ENCODE results near the gene CEP68.

CEP68 gene

GRCh38 chr2:65112633-65113032 is 56.4 kb downstream of the CEP68 start:
- no peaks in the 10 kb centered on the region for H3K9me2 ChIP-seq (replicated peaks; ENCODE audit: low read depth, low read length)
- no peak overlapping the region for H2AFZ ChIP-seq (ENCODE audit: low read length)
- H3F3A ChIP-seq (ENCODE audit: low read depth): no peaks in the 10 kb centered on the region
- H4K20me1 ChIP-seq (ENCODE audit: insufficient read depth, low read length, poor library complexity, severe bottlenecking): peaks cover 80% of the 10 kb centered on the region
- H3K36me3 ChIP-seq (ENCODE audit: insufficient read depth, low read length): peaks cover 2% of the 10 kb centered on the region; the same call in 1 of the 2 replicates
- H3K4me1 ChIP-seq (ENCODE audit: insufficient read depth, low read length, poor library complexity, severe bottlenecking): no peaks in the 10 kb centered on the region
- no peak for TF ChIP-seq CTCF (conservative IDR thresholded peaks at IDR 0.05; ENCODE audit: low read length)
- H3K4me2 ChIP-seq (ENCODE audit: low read depth, low read length, poor library complexity, severe bottlenecking): no peak overlapping the region
- no peaks in the 10 kb centered on the region for H3K9me3 ChIP-seq (ENCODE audit: insufficient read depth, low read depth, low read length)
- H3K9ac ChIP-seq (ENCODE audit: low read depth, low read length, poor library complexity, severe bottlenecking): no peak overlapping the region
- H3K4me3 ChIP-seq (ENCODE audit: low read length, poor library complexity, severe bottlenecking): no peak overlapping the region
- no peaks in the 10 kb centered on the region for H3K27me3 ChIP-seq (ENCODE audit: insufficient read depth, low read length, poor library complexity, severe bottlenecking)
- H3K79me2 ChIP-seq (ENCODE audit: insufficient read depth, low read length): peaks cover 100% of the 10 kb centered on the region

GRCh38 chr2:65113229-65113628 is 57.0 kb downstream of the CEP68 start:
- Histone ChIP-seq H3K27me3 (ENCODE audit: insufficient read depth, low read length, poor library complexity, severe bottlenecking) (no peaks in the 10 kb centered on the region), H3K4me2 (ENCODE audit: low read depth, low read length, poor library complexity, severe bottlenecking) (no peak overlapping the region), H4K20me1 (ENCODE audit: insufficient read depth, low read length, poor library complexity, severe bottlenecking) (peaks cover 80% of the 10 kb centered on the region), H3K9ac (ENCODE audit: low read depth, low read length, poor library complexity, severe bottlenecking) (no peak overlapping the region), H3K79me2 (ENCODE audit: insufficient read depth, low read length) (peaks cover 100% of the 10 kb centered on the region), H3K4me1 (ENCODE audit: insufficient read depth, low read length, poor library complexity, severe bottlenecking) (no peaks in the 10 kb centered on the region), H3K9me3 (ENCODE audit: insufficient read depth, low read depth, low read length) (no peaks in the 10 kb centered on the region), H3K4me3 (ENCODE audit: low read length, poor library complexity, severe bottlenecking) (no peak overlapping the region), H3K9me2 (replicated peaks; ENCODE audit: low read depth, low read length) (no peaks in the 10 kb centered on the region), H3K36me3 (ENCODE audit: insufficient read depth, low read length) (no peaks in the 10 kb centered on the region; the same call in 1 of the 2 replicates), H2AFZ (ENCODE audit: low read length) (no peak overlapping the region), H3F3A (ENCODE audit: low read depth) (no peaks in the 10 kb centered on the region)
- TF ChIP-seq CTCF (conservative IDR thresholded peaks at IDR 0.05; ENCODE audit: low read length): no peak
- TF ChIP-seq EZH2phosphoT487 (IDR thresholded peaks at IDR 0.05; ENCODE audit: borderline replicate concordance): no peak

- Histone ChIP-seq H3K4me3 (ENCODE audit: low read length, poor library complexity, severe bottlenecking) (no peak overlapping the region), H3K4me2 (ENCODE audit: low read depth, low read length, poor library complexity, severe bottlenecking) (no peak overlapping the region), H3K79me2 (ENCODE audit: insufficient read depth, low read length) (peaks cover 100% of the 10 kb centered on the region), H3K36me3 (ENCODE audit: insufficient read depth, low read length) (no peaks in the 10 kb centered on the region; the same call in 1 of the 2 replicates), H3K4me1 (ENCODE audit: insufficient read depth, low read length, poor library complexity, severe bottlenecking) (no peaks in the 10 kb centered on the region), H3F3A (ENCODE audit: low read depth) (no peaks in the 10 kb centered on the region), H3K9me2 (replicated peaks; ENCODE audit: low read depth, low read length) (no peaks in the 10 kb centered on the region), H3K27me3 (ENCODE audit: insufficient read depth, low read length, poor library complexity, severe bottlenecking) (no peaks in the 10 kb centered on the region), H2AFZ (ENCODE audit: low read length) (no peak overlapping the region), H4K20me1 (ENCODE audit: insufficient read depth, low read length, poor library complexity, severe bottlenecking) (peaks cover 78% of the 10 kb centered on the region), H3K9me3 (ENCODE audit: insufficient read depth, low read depth, low read length) (no peaks in the 10 kb centered on the region), H3K9ac (ENCODE audit: low read depth, low read length, poor library complexity, severe bottlenecking) (no peak overlapping the region)
- TF ChIP-seq CTCF (conservative IDR thresholded peaks at IDR 0.05; ENCODE audit: low read length) (no peak), EZH2phosphoT487 (IDR thresholded peaks at IDR 0.05; ENCODE audit: borderline replicate concordance) (no peak)
These were observed 57.6 kb downstream of the CEP68 start for GRCh38 chr2:65113816-65114215.
